H1 (cell line): ENCODE data around the gene PYGB. TPM values are rescaled to one million over a fixed set of nuclear protein-coding genes. Genes with fewer than 3 reads are reported as not detected.

ENCODE experiments used
- CTCF ChIA-PET: fragments of 300-600 bp; sonication (Branson Sonifier 250); formaldehyde crosslinking; loops from one replicate; lab custom pipeline; 2021; ENCODE audit not compliant: partially characterized antibody; lab: Charles Lee
- POLR2A ChIA-PET: fragments of 300-600 bp; sonication (Branson Sonifier 250); formaldehyde crosslinking; loops from one replicate; lab custom pipeline; 2021; ENCODE audit warnings: inconsistent platforms; ENCODE audit not compliant: partially characterized antibody; lab: Charles Lee
- DNase-seq, 2 experiments: peaks; one replicate each; pipeline versions ENCODE4 v3.0.0 to v3.0.0-alpha.2; 2010 to 2022; ENCODE audit warnings: low spot score in 2 of 2, low read depth in 1 of 2, mixed read lengths in 1 of 2
- FAIRE-seq: peaks from 2 replicates; lab custom pipeline; 2011; peaks lifted over from hg19 to GRCh38; lab: Jason Lieb, UNC
- H2AFZ ChIP-seq: 2 replicates; pipeline ENCODE4 v1.8.1; 2012; ENCODE audit warnings: low read length, inconsistent platforms
- H2AK5ac ChIP-seq: 2 replicates; pipeline ENCODE4 v1.6.1; 2013; ENCODE audit warnings: low read depth, low read length
- H2BK120ac ChIP-seq: replicated peaks from 2 replicates; pipeline ENCODE3; 2013; ENCODE audit warnings: low read depth, low read length, inconsistent platforms
- H2BK12ac ChIP-seq: 2 replicates; pipeline ENCODE4 v1.6.1; 2013; ENCODE audit warnings: low read depth, low read length
- H2BK15ac ChIP-seq: 2 replicates; pipeline ENCODE4 v1.6.1; 2013; ENCODE audit warnings: low read length
- H2BK20ac ChIP-seq: 2 replicates; pipeline ENCODE4 v1.6.1; 2013; ENCODE audit warnings: low read length
- H2BK5ac ChIP-seq: 2 replicates; pipeline ENCODE4 v1.6.1; 2013; ENCODE audit warnings: low read depth, low read length
- H3K14ac ChIP-seq: 2 replicates; pipeline ENCODE4 v1.6.1; 2013; ENCODE audit warnings: inconsistent platforms; ENCODE audit not compliant: insufficient read length
- H3K18ac ChIP-seq: 2 replicates; pipeline ENCODE4 v1.6.1; 2013; ENCODE audit warnings: low read length; ENCODE audit errors: extremely low read depth
- H3K23ac ChIP-seq: 2 replicates; pipeline ENCODE4 v1.6.1; 2013; ENCODE audit warnings: inconsistent platforms; ENCODE audit not compliant: insufficient read length
- H3K23me2 ChIP-seq: 2 replicates; pipeline ENCODE4 v1.6.1; 2013; ENCODE audit warnings: low read depth, low read length
- H3K27ac ChIP-seq: 2 replicates; pipeline ENCODE4 v1.6.1; 2011; ENCODE audit warnings: low read depth, low read length, inconsistent platforms
- H3K27me3 ChIP-seq, 4 experiments: replicated peaks in 1 of 4; 1 replicate in 1 of 4; 2 replicates in 3 of 4; pipeline versions ENCODE4 v1.6.1 to v1.8.1; 2011 to 2013; ENCODE audit warnings: low read length in 3 of 4, mild to moderate bottlenecking in 3 of 4, inconsistent platforms in 2 of 4, mixed read lengths in 2 of 4, moderate library complexity in 1 of 4; ENCODE audit not compliant: control insufficient read depth in 3 of 4, insufficient read depth in 3 of 4; ENCODE audit errors: extremely low read depth in 1 of 4
- H3K36me3 ChIP-seq, 4 experiments: 2 replicates each; pipeline versions ENCODE4 v1.6.1 to v1.8.1; 2011 to 2013; ENCODE audit warnings: mild to moderate bottlenecking in 4 of 4, low read length in 3 of 4, moderate library complexity in 2 of 4, control low read depth in 1 of 4, inconsistent platforms in 1 of 4; ENCODE audit not compliant: insufficient read depth in 4 of 4, control insufficient read depth in 2 of 4
- H3K4ac ChIP-seq: replicated peaks from 2 replicates; pipeline ENCODE3; 2013; ENCODE audit warnings: low read length, low read depth, mixed read lengths, inconsistent platforms; ENCODE audit not compliant: insufficient read length
- H3K4me1 ChIP-seq, 4 experiments: replicated peaks in 1 of 4; 1 replicate in 1 of 4; 2 replicates in 3 of 4; pipeline versions ENCODE4 v1.6.1 to v1.8.1; 2011 to 2013; ENCODE audit warnings: low read length in 3 of 4, inconsistent platforms in 2 of 4, mixed read lengths in 1 of 4; ENCODE audit not compliant: insufficient read depth in 4 of 4, control insufficient read depth in 3 of 4
- H3K4me2 ChIP-seq, 2 experiments: 2 replicates each; pipeline versions ENCODE4 v1.6.1 to v1.8.1; 2011 to 2013; ENCODE audit warnings: low read depth in 2 of 2, low read length in 2 of 2, control low read depth in 1 of 2, inconsistent platforms in 1 of 2, mild to moderate bottlenecking in 1 of 2; ENCODE audit not compliant: insufficient read depth in 1 of 2
- H3K4me3 ChIP-seq, 4 experiments: fragments of 200-600, 300-600 bp in 1 of 4; sonication (generic), shearing (Covaris generic), sonication (Bioruptor Twin) in 1 of 4; 2 replicates each; pipeline versions ENCODE4 v1.5.1 to v1.8.1; 2011 to 2016; ENCODE audit warnings: low read length in 4 of 4, low read depth in 3 of 4, control low read depth in 2 of 4, inconsistent platforms in 2 of 4, mild to moderate bottlenecking in 2 of 4, mixed read lengths in 1 of 4, moderate library complexity in 1 of 4; ENCODE audit not compliant: insufficient read depth in 2 of 4; ENCODE audit errors: extremely low read depth in 1 of 4
- H3K56ac ChIP-seq: replicated peaks from 2 replicates; pipeline ENCODE3; 2013; ENCODE audit warnings: low read depth, mild to moderate bottlenecking, mixed read lengths, low read length, inconsistent platforms; ENCODE audit not compliant: insufficient read length
- H3K79me1 ChIP-seq: 2 replicates; pipeline ENCODE4 v1.6.1; 2013; ENCODE audit warnings: low read depth, low read length, control low read depth
- H3K79me2 ChIP-seq, 2 experiments: 2 replicates each; pipeline versions ENCODE4 v1.6.1 to v1.8.1; 2012 to 2013; ENCODE audit warnings: low read length in 2 of 2, mild to moderate bottlenecking in 2 of 2, inconsistent platforms in 1 of 2; ENCODE audit not compliant: insufficient read depth in 2 of 2, control insufficient read depth in 1 of 2
- H3K9ac ChIP-seq, 4 experiments: replicated peaks in 1 of 4; 1 replicate in 1 of 4; 2 replicates in 3 of 4; pipeline versions ENCODE4 v1.6.1 to v1.8.1; 2011 to 2013; ENCODE audit warnings: low read depth in 3 of 4, low read length in 3 of 4, control low read depth in 2 of 4, mild to moderate bottlenecking in 2 of 4, moderate library complexity in 2 of 4, inconsistent platforms in 1 of 4; ENCODE audit errors: extremely low read depth in 1 of 4
- H3K9me3 ChIP-seq, 2 experiments: 2 replicates each; pipeline versions ENCODE4 v1.6.1 to v1.8.1; 2012 to 2013; ENCODE audit warnings: mild to moderate bottlenecking in 2 of 2, moderate library complexity in 2 of 2, control low read depth in 1 of 2, inconsistent platforms in 1 of 2, low read depth in 1 of 2, low read length in 1 of 2, mixed read lengths in 1 of 2; ENCODE audit not compliant: insufficient read depth in 2 of 2
- H4K20me1 ChIP-seq, 2 experiments: replicated peaks in 1 of 2; 2 replicates each; pipeline versions ENCODE3 to v1.8.1; 2011 to 2013; ENCODE audit warnings: inconsistent platforms in 2 of 2, low read length in 2 of 2, mild to moderate bottlenecking in 1 of 2; ENCODE audit not compliant: insufficient read depth in 2 of 2, control insufficient read depth in 1 of 2
- H4K5ac ChIP-seq: 2 replicates; pipeline ENCODE4 v1.6.1; 2013; ENCODE audit warnings: low read length, low read depth, mixed read lengths, inconsistent platforms; ENCODE audit not compliant: insufficient read length
- H4K8ac ChIP-seq: 2 replicates; pipeline ENCODE4 v1.8.0; 2013; ENCODE audit warnings: mild to moderate bottlenecking, moderate library complexity, low read length, inconsistent platforms; ENCODE audit not compliant: insufficient read depth; ENCODE audit errors: extremely low read depth
- H4K91ac ChIP-seq: replicated peaks from 2 replicates; pipeline ENCODE3; 2013; ENCODE audit warnings: low read length, mixed read lengths, inconsistent platforms; ENCODE audit not compliant: insufficient read length
- ASH2L ChIP-seq: fragments of 200-600, 300-600 bp; sonication (generic); IDR thresholded peaks from one replicate; pipeline ENCODE4 v1.7.1; 2017; ENCODE audit warnings: low read length
- MAFK ChIP-seq: IDR thresholded peaks from 2 replicates; pipeline ENCODE4 v1.6.1; 2012; ENCODE audit warnings: low read depth, mild to moderate bottlenecking, improper control_type of control experiment, low read length
- NANOG ChIP-seq: IDR thresholded peaks from 2 replicates; pipeline ENCODE4 v1.6.1; 2011; ENCODE audit warnings: low read length, low read depth, mild to moderate bottlenecking, inconsistent platforms; ENCODE audit not compliant: insufficient read depth, poor library complexity, severe bottlenecking
- TAF7 ChIP-seq: optimal IDR thresholded peaks from 2 replicates; pipeline ENCODE3; 2011; ENCODE audit warnings: low read depth, mild to moderate bottlenecking, inconsistent platforms, low read length, moderate library complexity, borderline replicate concordance
- TCF12 ChIP-seq: IDR thresholded peaks from 2 replicates; pipeline ENCODE4 v1.6.1; 2011; ENCODE audit warnings: low read depth, mild to moderate bottlenecking, low read length
- TEAD4 ChIP-seq: IDR thresholded peaks from 2 replicates; pipeline ENCODE4 v1.6.1; 2012; ENCODE audit warnings: low read depth, low read length, inconsistent platforms, mixed read lengths
- WGBS, 2 experiments: shearing (Covaris generic) in 1 of 2; methylation state at CpG; one replicate each; pipeline versions ENCODE4 v1.1.6 to v1.1.7; 2013 to 2015; ENCODE audit warnings: low lambda C conversion rate in 2 of 2, mixed read lengths in 2 of 2, inconsistent platforms in 1 of 2, low coverage in 1 of 2, missing lambda C conversion rate in 1 of 2; ENCODE audit not compliant: insufficient replicate concordance in 2 of 2, insufficient coverage in 1 of 2, insufficient read length in 1 of 2; ENCODE audit errors: extremely low coverage in 1 of 2, missing lambda C conversion rate in 1 of 2; 5-methylcytosine and 5-hydroxymethylcytosine counted together
- polyA plus RNA-seq, 7 experiments: library from polyadenylated mRNA; depleted of rRNA in 3 of 7; stranded (reverse) in 5 of 7; unstranded in 2 of 7; fragments of >200 nt in 5 of 7; fragments of 200-250 nt in 2 of 7; gene quantifications; 1 replicate in 5 of 7; 2 replicates in 1 of 7; 4 replicates in 1 of 7; pipeline versions ENCODE4 v1.2.1 to v1.2.3, GENCODE V29; 2011 to 2013; ENCODE audit warnings: missing spikeins in 2 of 7, mixed read lengths in 2 of 7
- total RNA-seq: library from RNA; stranded (reverse); fragmentation: NEBNext Ultra II Directional; extraction: Animal tissue kit (Norgen Biotek cat#: 25700); gene quantifications from 2 replicates; pipeline ENCODE4 v1.2.1, GENCODE V29; 2021

PYGB gene
- total and polyA plus RNA-seq, 2 of the 8 experiments (the other 6 are each of a cell fraction or from before 2014, with no cell fraction given): 26.6 to 56.0 TPM

- Histone ChIP-seq H2BK120ac (no peak overlapping the region), H3K56ac (no peak overlapping the region), H3K23me2 (no peaks in the 10 kb centered on the region), H4K8ac (no peak overlapping the region), H3K4ac (no peak overlapping the region), H4K5ac (no peak overlapping the region), H4K20me1 (peaks cover 0 to 2% of the 10 kb centered on the region in 2 experiments), H2AFZ (no peak overlapping the region), H2BK12ac (no peak overlapping the region), H3K18ac (no peak overlapping the region), H3K23ac (no peak overlapping the region), H3K79me1 (peaks cover 7% of the 10 kb centered on the region; the same call in 1 of the 2 replicates), H3K9ac (no peak overlapping the region), H3K79me2 (no peaks in the 10 kb centered on the region), H2BK5ac (no peak overlapping the region), H3K36me3 (peaks cover 0 to 7% (median 6%) of the 10 kb centered on the region in 4 experiments; a peak in 6 of 8 replicates), H2BK20ac (no peak overlapping the region), H4K91ac (no peak overlapping the region), H3K27ac (no peak overlapping the region), H3K9me3 (no peaks in the 10 kb centered on the region), H3K4me1 (peaks cover 0 to 7% (median 2%) of the 10 kb centered on the region in 4 experiments; a peak in 3 of 7 replicates), H3K4me2 (no peak overlapping the region), H3K4me3 (no peak overlapping the region), H3K27me3 (no peaks in the 10 kb centered on the region; a peak in 1 of 7 replicates), H3K14ac (no peak overlapping the region), H2AK5ac (no peak overlapping the region), H2BK15ac (no peak overlapping the region)
- POLR2A ChIA-PET: interaction anchor here (1.0 to 4.1 kb wide), 3 partner anchors 10 to 115 kb away, joined by 3 to 22 read pairs (median 4); partner anchors contain the start of gene GINS1
- no peak for DNase-seq
- CTCF ChIA-PET: interaction anchor here (0.6 to 4.7 kb wide), 11 partner anchors 9 to 121 kb away, joined by 3 to 79 read pairs (median 5); partner anchors contain the start of genes GINS1 and PYGB
- FAIRE-seq: no peak
- no peak for TF ChIP-seq TAF7
- TF ChIP-seq TEAD4: no peak
- TF ChIP-seq ASH2L: no peak
- TF ChIP-seq TCF12: no peak
- no peak for TF ChIP-seq NANOG
- no peak for TF ChIP-seq MAFK
- WGBS, 2 experiments: 81% methylated on average over 10 of the region's 10 CpGs; no CpG with 5 or more reads in 1 of the 2 experiments
Observed at GRCh38 chr20:25293507-25293906, 45.6 kb downstream of the PYGB start.
